ENCODE measurements around the gene CLCA2. TPM values are rescaled to one million over a fixed set of nuclear protein-coding genes. Genes with fewer than 3 reads are reported as not detected.

CLCA2 gene
- total and polyA plus RNA-seq, 10 donors, result 0.02 to 0.06 TPM; not detected in 8

- Histone ChIP-seq H3K27me3 (replicated peaks in 1 of 7) (no peaks in the 10 kb centered on the region), H3K36me3 (no peaks in the 10 kb centered on the region), H3K9me3 (no peaks in the 10 kb centered on the region), H3K4me3 (no peak overlapping the region), H3K27ac (peak overlapping the region in 7 of 8 donors; percentile 68 to 80 (median 73)), H3K4me1 (peaks cover 0 to 88% (median 37%) of the 10 kb centered on the region in 6 donors)
- intact Hi-C loops (cut with DNase I; ENCODE audit: low total_unique reads), result no loop called here
- DNase-seq, result no peak
- no peak for TF ChIP-seq POLR2A (IDR thresholded peaks at IDR 0.05)
- no peak for TF ChIP-seq CTCF (IDR thresholded peaks at IDR 0.05 in 8 of 11, conservative IDR thresholded peaks at IDR 0.05 in 3 of 11)
- no peak for TF ChIP-seq POLR2AphosphoS5 (IDR thresholded peaks at IDR 0.05)
Measured at GRCh38 chr1:86388777-86389176, 35.2 kb upstream of the CLCA2 start.

GRCh38 chr1:86389307-86389706 lies 34.7 kb upstream of the CLCA2 start:
- Histone ChIP-seq H3K4me1 (peaks cover 0 to 88% (median 37%) of the 10 kb centered on the region in 6 donors), H3K36me3 (no peaks in the 10 kb centered on the region), H3K27ac (peak overlapping the region; percentile 13 to 80 (median 72)), H3K4me3 (no peak overlapping the region), H3K9me3 (no peaks in the 10 kb centered on the region), H3K27me3 (replicated peaks in 1 of 7) (no peaks in the 10 kb centered on the region)
- TF ChIP-seq CTCF (IDR thresholded peaks at IDR 0.05 in 8 of 11, conservative IDR thresholded peaks at IDR 0.05 in 3 of 11) (no peak), POLR2AphosphoS5 (IDR thresholded peaks at IDR 0.05) (no peak), POLR2A (IDR thresholded peaks at IDR 0.05) (no peak)
- DNase-seq, result no peak
- intact Hi-C loops (cut with DNase I; ENCODE audit: low total_unique reads), result no loop called here

GRCh38 chr1:86394416-86394815 lies 29.6 kb upstream of the CLCA2 start:
- Histone ChIP-seq H3K4me3 (peak overlapping the region in 4 of 8 donors; percentile 71 to 96 (median 90)), H3K36me3 (no peaks in the 10 kb centered on the region), H3K9me3 (no peaks in the 10 kb centered on the region), H3K27me3 (replicated peaks in 1 of 7) (no peaks in the 10 kb centered on the region), H3K27ac (peak overlapping the region in 3 of 8 donors; percentile 91 to 94 (median 92)), H3K4me1 (peaks cover 5 to 71% (median 43%) of the 10 kb centered on the region in 6 donors)
- WGBS, 5 donors, result 70 to 86% (median 85%) methylated on average over 2 of the region's 2 CpGs
- DNase-seq, result no peak
- TF ChIP-seq POLR2A (IDR thresholded peaks at IDR 0.05), result no peak
- intact Hi-C loops (cut with DNase I; ENCODE audit: low total_unique reads), result loop anchor here (10.0 kb wide), 1 partner anchor 310 kb away; the partner anchor contains the start of gene SH3GLB1

- Histone ChIP-seq H3K4me3 (peak within 1 kb of the TSS; percentile 71 to 96 (median 93)), H3K4me1 (peaks cover 5 to 57% (median 33%) of the 10 kb centered on the region in 6 donors), H3K36me3 (no peaks in the 10 kb centered on the region), H3K27me3 (replicated peaks in 1 of 7) (no peaks in the 10 kb centered on the region), H3K9me3 (no peaks in the 10 kb centered on the region), H3K27ac (peak within 1 kb of the TSS; percentile 10 to 94 (median 90))
- 0% methylated on average over 51 to 56 of the region's 56 CpGs for WGBS, 5 donors
- peak; percentile 99 for DNase-seq
- TF ChIP-seq POLR2AphosphoS5 (IDR thresholded peaks at IDR 0.05) (peak; percentile 91 to 96 (median 93)), POLR2A (IDR thresholded peaks at IDR 0.05) (peak in 2 of 3 donors; percentile 56 to 67), CTCF (IDR thresholded peaks at IDR 0.05 in 8 of 11, conservative IDR thresholded peaks at IDR 0.05 in 3 of 11) (peak in 1 of 11 experiments; percentile 7)
- intact Hi-C loops (cut with DNase I; ENCODE audit: low total_unique reads), result loop anchor here (10.0 kb wide), 1 partner anchor 309 kb away; the partner anchor contains the start of gene SH3GLB1
Measured at GRCh38 chr1:86395751-86396497, 28.0 kb upstream of the CLCA2 start, which contains the start of gene ODF2L. Gene ODF2L, minus strand, starts transcription at chr1:86396323. Its CDS starts 9,296 bp downstream, at chr1:86387027.
